ENCODE measurements around the gene MPP4.

- no peak for TF ChIP-seq POLR2A (IDR thresholded peaks at IDR 0.05; ENCODE audit: low read length)
- no peak for TF ChIP-seq GATA1 (IDR thresholded peaks at IDR 0.05; ENCODE audit: low read depth, low read length)
Measured at GRCh38 chr2:201633661-201634249, 64.7 kb downstream of the MPP4 start.

Measured in erythroblast (primary cell).